Limb (tissue), 2 donors: Measurements from ENCODE around the gene CLIC6.

Source experiments
- DNase-seq, 2 donors: peaks; one replicate each; pipeline ENCODE4 v3.0.0-alpha.2; 2016; ENCODE audit errors: extremely low spot score in 2 of 2

The CLIC6 gene

GRCh38 chr21:34668803-34669148 lies at the start of gene CLIC6:
Gene CLIC6, plus strand, starts transcription at chr21:34668994. Its CDS starts 395 bp downstream, at chr21:34669389.
- DNase-seq: no peak

GRCh38 chr21:34619841-34620665 lies 48.7 kb upstream of the CLIC6 start:
- no peak for DNase-seq

- no peak for DNase-seq
These were observed 47.1 kb upstream of the CLIC6 start for GRCh38 chr21:34621434-34622350.

DNA sequence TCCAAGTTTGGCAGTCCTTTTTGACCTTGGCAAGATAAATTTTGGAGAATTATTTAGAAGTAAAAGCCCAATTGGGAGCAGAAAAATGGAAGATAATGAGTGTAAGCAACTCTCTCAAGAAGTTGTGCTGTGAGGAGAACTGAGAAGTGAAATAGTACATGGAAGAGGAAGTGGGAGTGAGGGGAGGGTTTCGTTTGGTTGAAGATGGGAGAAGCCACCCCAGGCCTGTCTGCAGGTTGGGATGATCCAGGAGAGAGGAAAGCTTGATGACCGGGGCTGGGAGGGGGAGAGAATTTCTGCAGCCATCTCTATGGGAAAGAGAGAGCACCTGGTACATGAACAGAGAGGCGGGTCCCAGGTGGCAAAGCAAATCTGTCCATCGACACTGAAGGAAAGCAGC lies 45.3 kb upstream of the CLIC6 start:
- no peak for DNase-seq

GRCh38 chr21:34625030-34625593 lies 43.7 kb upstream of the CLIC6 start:
- no peak for DNase-seq

GRCh38 chr21:34626131-34626530 lies 42.7 kb upstream of the CLIC6 start:
- DNase-seq: no peak

- DNase-seq: peak; percentile 33 to 70
These were observed 38.2 kb upstream of the CLIC6 start for GRCh38 chr21:34630536-34631143.

DNA sequence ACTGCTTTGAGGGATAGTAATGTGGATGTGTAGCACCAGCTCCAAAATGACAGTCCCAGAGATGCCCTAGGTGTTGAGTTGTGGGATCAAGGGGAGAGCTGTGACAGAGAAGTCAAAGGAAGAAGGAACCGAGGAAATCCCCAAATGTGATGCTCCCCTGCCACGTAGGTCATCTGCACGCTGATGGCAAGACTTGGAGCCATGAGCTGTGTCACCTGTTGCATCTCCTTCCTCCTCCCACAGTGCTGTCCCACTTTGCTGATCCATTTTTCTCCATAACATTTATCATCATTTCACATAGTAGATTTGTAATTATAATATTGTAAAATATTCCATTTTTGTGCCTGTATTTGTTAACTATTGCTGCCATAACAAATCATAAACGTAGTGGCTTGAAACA lies 36.3 kb upstream of the CLIC6 start:
- DNase-seq: no peak

DNA sequence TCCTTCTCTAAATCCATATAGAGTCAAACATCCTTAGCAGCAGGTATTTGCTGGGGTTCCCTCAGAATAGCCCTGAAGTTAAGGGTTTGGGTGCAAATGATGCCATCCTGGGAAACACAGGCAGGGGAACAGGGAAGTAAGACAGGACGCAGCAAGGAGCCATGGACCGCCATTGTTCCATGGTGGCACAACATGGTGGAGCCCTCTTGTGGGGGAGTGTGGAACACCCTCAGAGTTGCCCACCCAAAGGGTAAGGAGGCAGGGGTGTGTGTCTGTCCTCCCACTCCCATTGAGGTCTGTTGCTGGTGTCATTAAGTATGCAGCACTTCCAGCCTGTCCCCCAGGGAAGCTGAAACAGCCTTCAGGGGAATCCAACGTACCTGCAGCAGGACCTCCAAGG lies 33.5 kb upstream of the CLIC6 start:
- DNase-seq: no peak

DNA sequence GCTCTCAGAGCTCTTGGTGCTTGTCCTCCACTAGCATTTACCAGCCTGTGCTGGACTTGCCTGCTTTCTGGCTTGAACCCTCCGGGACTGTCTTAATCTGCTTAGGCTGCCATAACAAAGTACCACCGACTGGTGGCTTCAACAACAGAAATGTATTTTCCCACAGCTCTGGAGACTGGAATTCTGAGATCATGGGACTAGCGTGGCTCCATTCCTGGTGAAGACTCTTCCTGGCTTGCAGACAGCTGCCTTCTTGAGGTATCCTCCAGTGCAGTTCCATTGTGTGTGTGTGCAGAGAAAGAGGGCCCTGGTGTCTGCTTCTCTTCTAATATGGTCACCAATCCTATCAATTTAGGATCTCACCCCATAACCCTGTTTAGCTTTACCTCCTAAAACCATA lies 31.8 kb upstream of the CLIC6 start:
- DNase-seq: no peak

- DNase-seq: no peak
These were observed 29.5 kb upstream of the CLIC6 start for GRCh38 chr21:34639250-34639649.

- DNase-seq: no peak
These were observed 28.7 kb upstream of the CLIC6 start for GRCh38 chr21:34639882-34640788.

DNA sequence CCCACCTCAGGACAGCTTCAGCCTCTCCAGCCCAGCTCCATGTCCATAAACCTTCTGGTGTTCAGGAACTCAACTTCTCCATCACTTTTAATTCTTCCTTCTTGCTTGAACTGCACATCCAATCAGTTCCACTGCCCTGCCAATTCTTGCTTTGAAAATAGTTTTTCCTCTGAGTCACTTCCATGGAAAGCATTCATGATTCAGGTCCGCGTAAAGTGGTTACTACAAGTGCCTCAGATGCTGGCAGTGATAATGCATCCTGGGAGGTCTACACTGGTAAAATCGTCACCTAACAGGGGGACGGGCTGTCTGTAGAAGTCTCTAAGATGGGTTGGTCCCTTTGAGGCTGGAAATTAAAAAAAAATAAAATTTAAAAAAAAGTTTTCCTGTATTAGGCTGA lies 27.9 kb upstream of the CLIC6 start:
- DNase-seq: no peak

- DNase-seq: no peak
These were observed 26.4 kb upstream of the CLIC6 start for GRCh38 chr21:34642211-34643075.

DNA sequence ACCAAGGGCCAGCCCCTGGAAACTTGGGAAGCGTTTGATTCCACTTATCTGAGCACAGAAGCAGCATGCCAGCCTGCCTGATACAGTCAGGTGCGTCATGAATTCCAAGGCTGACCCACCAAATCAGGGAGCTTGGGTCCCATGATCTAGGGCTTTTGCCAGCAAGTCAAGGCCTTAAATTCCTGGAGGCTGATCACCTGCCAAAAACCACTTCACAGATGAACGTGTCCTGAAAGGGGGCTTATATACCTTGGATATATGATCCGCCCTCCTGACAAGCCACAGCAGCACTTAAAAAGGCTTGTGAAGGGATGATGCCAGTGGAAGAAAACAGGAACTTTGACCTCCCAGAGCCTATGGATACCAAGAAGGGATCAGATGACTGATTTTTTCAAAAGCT lies 24.0 kb upstream of the CLIC6 start:
- DNase-seq: no peak

DNA sequence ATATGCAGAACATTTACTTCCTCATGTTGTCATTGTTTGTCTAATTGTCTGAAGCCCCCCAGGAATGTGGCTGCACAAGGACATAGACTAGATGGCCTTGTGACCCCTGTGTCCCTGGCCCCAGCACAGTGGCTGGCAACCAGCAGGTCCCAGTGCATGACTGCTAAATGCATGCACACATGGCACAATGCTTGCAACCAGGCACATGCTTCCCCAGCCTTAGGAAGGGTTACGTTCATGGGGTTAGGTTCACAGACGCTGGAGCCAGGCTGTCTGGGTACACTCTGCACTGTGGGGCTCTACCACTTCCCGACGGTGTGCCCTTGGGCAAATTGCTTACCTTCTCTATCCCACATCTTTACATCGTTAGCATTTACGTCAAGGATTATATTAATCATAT lies 21.2 kb upstream of the CLIC6 start:
- DNase-seq: no peak

- DNase-seq: no peak
These were observed 20.0 kb upstream of the CLIC6 start for GRCh38 chr21:34648739-34649297.

- no peak for DNase-seq
These were observed 19.4 kb upstream of the CLIC6 start for GRCh38 chr21:34649400-34649799.

GRCh38 chr21:34650861-34651431 lies 17.8 kb upstream of the CLIC6 start:
- no peak for DNase-seq
